RPMI8226 (cell line): ENCODE data around the gene TAS2R41.
A peak's percentile ranks its signal among the peaks of the same experiment; 100 is the strongest.
"Not testable (repeated sequence)": the region's sequence is repeated elsewhere in the genome, so short reads cannot be mapped to it uniquely, and the experiment has no call there.

Experiments
- DNase-seq: peaks from one replicate; pipeline ENCODE4 v3.0.0-alpha.2; 2015

TAS2R41 gene

DNA sequence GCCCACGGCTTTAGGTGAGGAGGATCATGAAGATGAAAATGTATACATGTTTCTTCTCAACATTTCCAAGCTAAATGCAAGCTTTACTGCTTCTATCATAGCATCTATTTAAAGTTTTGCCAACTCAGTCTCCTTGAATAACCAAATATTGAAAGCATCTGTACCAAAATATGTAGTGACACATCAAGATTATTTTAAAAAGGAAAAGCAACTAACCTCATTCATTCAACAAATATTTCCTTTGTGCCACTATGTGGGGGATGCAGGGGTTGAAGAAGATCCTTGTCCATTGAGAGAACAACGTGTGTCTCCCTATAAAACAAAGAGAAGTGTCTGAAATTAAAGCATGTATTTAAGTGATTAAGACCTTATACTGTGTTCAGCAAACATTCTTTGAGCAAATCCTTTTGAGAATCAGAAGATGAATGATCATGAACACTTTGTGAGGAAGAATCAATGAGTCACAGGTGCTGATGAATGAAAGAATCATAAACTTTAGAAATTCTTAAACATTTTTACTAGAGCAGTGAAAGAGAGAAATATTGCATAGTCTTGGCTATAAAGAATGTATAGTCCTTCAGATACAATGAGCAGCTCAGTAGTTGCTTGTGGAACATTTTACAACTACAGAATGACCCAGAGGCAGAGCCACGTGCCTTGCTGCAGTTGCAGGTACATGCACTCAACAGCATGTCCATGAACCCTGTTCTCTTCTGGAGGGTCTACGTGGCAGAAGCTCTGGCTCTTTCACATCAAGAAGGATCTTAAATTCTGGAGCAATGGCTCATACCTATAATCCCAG is 20.5 kb upstream of the TAS2R41 start:
- no peak for DNase-seq

DNA sequence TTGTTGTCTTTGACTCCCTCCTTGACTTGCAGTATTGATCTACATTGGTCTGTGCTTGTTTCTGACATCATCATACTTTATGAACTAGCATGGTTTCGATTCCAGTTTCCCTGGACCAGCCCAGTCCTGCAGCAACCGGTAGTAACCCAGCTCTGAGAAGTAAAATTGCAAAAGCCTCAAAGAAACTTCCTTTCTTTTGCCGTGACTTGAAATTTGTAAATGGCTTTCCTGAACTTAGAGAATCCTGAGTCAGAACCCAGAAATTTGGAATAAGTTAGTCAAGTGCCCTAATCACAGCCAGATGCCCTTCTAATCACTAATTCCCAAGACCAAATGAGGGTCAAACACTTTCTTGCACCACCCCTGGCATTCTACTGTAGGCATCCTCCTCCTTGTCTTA is 19.4 kb upstream of the TAS2R41 start:
- DNase-seq, result no peak

DNA sequence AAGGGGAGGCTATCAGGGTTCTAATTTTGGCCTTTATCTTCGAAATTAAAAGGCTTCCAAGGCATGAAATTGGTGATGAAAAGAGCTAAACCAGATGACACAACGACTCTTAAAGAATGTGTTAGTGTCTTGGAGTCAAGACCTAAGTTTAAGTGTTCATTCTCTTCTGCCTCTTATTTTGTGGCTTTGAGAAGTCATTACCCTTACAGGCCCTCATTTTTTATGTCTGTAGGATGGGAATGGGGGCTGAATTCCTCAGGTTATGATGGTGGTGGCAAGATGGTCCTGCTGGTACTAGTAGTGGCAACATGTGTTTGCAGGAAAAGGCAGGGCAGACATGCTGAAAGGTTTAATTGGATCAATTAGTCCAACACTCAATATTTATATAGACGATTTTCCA is 19.0 kb upstream of the TAS2R41 start:
- DNase-seq, result no peak

DNA sequence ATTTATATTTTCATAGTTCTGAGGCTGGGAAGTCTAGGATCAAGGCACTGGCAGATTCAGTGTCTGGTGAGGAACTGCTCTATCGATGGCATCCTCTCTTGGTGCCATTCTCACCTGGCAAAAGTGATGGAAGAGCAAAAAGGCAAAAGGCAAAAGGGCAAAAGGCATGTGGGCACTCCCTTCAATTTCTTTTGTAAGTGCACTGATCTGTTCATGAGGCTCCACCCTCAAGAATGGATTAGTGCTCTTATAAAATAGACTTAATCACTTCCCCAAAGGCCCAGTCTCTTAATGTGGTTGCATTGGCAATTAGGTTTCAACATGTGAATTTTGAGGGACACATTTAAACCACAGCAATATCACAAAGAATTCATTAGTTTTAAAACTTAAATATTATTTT is 18.3 kb upstream of the TAS2R41 start:
- no peak for DNase-seq

DNA sequence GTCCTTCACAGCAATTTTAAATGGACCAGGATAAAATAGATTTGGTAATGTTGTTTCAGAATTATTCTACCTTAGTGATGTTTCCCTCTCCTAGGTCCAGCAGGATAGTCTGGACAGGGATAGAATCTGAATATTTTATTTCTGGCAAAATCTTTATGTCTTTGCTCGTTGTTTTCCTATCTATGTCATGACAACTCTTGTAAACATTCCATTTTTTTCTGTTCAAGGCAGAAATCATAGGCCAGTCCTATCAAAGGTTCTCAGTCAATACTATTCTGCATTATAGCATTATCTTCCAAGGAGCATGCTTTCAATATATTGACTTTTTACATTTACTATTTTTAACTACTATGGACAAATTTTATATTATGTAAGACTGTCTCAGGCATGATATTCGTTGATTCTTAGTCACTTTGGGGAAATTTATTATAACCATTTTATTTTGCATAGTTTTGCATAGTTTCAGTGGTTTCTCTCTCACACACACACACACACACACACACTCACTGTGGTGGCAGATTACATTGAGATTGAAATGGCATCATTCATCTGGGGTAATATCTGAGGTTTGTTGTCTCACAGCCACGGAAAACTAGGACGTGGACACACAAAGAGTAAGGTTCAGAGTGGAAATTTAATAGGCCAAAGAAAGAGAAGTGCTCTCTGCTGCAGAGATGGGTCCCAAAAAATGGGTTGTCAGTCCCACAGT is 17.2 kb upstream of the TAS2R41 start:
- DNase-seq, result no peak

DNA sequence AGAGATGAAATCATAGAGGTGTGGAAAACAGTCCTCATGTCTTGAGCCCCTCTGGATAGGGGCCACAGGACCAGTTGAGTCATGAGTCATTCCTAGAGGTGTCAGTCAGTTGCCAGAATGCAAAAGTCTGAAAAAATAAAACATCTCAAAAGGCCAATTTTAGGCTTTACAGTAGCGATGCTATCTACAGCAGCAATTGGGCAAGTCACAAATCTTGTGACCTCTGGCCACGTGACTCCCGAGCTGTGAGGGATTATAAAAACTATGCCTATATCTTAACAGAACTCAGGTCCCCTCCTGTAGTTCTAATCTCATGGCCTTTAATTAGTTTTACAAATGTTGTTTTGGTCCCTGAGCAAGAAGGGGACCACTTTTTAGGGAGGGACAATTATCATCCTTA is 15.6 kb upstream of the TAS2R41 start:
- DNase-seq, result no peak

DNA sequence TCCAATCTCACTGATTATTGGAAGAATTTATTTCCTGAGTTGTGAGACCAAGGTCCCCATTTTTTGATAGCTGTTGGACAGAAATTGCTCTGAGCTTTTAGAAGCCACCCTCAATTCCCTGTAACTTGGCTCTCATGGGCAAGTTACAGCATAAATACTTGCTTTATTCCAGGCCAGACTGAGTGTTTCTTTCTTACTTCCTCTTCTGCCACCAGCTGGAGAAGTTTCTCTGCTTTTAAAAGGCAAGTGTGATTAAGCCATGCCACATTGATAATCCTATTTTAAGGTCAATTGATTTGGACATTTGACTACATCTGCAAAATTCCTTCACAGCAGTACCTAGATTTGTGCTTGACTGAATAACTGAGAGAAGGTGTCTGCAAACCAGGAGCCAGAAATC is 14.1 kb upstream of the TAS2R41 start:
- no peak for DNase-seq

DNA sequence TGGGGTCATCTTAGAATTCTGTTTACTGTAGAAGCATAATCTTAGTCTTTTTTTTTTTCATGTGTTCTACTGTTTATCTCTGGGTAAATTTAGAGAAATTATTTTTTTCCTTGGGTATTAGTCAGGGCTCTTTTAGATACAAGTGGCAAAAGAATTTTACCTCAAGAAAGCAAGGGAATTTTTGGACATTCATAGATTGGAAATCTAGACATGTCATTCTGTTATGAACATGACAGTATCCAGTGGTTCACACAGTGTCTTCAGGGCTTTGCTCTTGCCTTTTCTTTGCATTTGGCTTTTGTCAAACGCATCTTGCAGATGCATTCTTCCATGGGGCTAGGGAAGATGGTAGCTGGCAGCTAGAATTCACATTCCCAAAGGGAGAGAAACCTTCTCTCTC is 13.7 kb upstream of the TAS2R41 start:
- no peak for DNase-seq

DNA sequence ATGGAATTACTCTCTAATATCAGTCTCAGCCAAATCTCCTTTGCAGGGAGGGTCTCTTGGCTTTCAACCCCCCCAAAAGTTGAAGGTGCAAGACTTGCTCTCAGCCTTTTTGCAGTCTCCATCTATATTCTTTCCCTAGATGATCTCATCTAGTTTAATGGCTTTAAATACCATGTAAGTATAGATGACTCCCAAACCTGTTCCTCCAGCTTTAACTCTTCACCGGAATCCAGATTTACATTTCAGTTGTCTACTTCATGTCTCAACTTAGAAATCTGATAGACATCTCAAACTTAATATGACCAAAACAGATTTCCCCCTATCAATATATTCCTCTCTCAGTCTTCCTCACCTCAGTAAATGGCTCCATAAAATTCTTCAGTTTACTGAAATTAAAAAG is 9.9 kb upstream of the TAS2R41 start:
- DNase-seq, result no peak

DNA sequence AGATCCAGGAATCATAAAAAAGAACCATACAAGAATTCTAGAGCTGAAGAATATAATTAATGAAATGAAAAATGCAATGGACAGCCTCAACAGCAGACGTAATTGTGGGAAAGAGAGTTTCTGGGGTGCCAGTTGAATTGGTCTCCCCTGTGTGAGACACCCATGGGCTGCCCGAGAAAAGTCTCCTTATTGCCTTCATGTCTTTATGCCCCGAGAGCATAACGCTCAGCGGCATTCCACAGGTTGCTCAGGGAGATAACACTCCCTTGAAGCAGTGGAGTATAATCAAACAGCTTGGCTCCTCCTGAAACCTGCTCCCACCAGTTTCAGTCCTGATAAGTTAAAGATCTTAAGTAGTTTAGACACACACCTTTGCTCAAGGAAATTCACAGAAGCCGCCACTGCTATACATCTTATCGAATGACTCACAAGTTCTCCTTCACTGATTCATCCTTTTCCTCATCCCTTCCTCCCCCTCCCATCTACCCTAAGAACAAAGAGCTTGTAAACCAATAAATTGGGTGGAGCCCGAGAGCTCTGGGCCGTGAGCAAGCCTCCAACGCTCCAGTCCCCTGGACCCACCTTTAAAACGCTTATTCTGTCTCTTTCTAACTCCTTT is 5.5 kb upstream of the TAS2R41 start:
- not testable (repeated sequence) for DNase-seq

DNA sequence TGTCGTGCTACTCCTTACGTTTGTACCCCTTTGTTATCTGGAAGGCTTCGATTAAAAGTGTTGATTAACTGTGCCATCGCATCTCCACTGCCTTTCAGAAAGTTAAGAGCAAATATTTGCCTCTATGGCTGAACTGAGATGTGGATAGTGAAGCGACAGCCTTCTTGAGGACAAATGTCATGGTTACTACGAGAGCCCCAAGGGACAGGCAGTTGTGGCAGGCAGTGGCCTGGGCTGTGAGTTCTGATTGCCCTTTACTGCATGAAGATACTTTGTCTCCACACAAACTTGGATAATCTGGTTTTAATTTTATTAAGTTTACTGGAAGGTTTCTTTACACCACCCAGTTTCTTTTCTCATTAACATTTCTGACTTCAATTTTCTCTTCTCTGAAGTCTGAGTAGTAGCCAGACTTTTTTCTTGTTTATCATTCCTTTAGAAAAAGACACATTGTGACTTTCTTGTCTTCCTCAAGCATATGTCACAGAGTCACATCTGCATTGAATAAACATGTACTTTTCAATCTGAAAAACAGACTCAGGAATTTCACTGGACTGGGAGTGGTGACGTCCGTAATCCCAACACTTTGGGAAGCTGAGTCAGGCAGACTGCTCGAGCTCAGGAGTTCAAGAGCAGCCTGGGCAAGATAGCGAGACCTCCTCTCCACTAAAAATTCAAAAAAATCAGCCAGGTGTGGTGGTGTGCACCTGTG is 1.5 kb downstream of the TAS2R41 start:
- no peak for DNase-seq

DNA sequence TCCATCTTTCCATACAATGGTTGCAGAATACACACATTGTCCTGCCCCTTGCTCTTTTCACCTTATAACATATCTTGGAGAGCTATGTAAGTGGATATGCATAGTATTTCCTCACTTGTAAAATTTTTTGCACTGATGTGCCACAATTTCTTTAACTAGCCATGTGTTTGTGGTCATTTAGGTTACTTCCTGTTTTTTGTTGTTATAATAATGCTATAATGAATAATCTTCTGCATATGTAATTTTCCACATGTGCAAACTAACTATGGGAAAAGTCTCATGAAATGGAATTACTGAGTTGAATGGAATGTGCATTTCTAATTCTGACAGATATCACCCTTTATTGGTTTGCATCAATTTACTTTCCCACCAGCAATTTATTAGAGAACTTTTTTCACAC is 2.8 kb downstream of the TAS2R41 start:
- no peak for DNase-seq

DNA sequence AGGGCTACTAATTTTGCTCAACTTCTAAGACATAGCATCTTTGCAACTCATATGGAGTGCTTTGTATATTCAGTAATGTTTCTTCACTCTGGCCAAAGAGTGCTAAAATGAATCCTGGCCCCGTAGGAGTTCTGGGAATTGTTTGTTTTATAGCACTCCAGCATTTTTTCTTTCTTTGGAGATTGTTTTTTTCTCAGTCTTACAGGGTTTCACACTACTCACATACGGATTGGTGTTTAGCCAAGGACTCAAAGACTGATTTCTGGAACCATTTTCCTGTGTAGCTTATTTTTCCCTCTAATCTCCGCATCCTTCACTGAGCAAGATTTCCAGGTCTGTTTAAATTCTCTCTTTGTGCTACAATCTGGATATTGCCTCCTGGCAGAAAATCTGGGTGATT is 6.4 kb downstream of the TAS2R41 start:
- no peak for DNase-seq

DNA sequence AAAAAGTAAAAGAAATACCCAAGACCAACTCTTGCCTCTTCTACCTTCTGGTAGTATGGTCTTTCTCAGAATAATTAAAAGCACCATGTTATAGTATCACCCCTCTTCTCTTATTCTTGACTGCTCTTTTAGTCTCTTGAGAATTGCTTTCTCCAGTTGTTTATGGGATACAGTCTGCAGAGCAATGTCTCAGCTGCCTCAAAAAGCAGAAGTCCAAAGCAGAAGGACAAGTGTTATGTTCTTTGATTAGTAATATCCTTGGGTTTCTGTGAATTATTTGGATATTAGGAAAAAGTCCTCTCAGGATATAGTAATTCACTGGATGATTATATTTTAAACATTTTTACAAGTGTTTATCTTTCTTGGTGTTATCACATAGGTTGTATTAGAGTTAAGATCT is 7.4 kb downstream of the TAS2R41 start:
- no peak for DNase-seq

DNA sequence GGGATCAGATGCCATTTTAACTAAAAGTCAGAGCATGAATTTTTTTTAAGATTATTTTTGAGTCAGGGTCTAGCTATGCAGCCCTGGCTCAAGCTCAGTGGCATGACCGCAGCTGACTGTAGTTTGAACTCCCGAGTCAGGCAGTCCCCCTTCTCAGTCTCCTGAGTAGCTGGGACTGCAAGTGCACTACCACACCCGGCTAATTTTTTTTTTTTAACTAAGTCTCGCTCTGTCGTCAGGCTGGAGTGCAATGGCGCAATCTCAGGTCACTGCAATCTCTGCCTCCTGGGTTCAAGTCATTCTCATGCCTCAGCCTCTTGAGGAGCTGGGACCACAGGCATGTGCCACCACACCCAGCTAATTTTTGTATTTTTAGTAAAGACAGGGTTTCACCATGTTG is 7.8 kb downstream of the TAS2R41 start:
- DNase-seq, result no peak

DNA sequence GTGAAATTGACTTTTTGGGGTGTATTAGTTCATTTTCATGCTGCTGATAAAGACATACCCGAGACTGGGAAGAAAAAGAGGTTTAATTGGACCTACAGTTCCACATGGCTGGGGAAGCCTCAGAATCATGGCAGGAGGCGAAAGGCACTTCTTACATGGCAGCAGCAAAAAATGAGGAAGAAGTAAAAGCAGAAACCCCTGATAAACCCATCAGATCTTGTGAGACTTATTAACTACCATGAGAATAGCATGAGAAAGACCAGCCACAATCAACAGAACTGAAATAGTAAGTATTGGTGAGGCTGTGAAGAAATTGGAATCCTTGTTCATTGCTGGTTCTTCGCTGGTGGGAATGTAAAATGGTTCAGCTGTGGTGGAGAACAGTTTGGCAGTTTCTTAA is 8.6 kb downstream of the TAS2R41 start:
- DNase-seq, result not testable (repeated sequence)

DNA sequence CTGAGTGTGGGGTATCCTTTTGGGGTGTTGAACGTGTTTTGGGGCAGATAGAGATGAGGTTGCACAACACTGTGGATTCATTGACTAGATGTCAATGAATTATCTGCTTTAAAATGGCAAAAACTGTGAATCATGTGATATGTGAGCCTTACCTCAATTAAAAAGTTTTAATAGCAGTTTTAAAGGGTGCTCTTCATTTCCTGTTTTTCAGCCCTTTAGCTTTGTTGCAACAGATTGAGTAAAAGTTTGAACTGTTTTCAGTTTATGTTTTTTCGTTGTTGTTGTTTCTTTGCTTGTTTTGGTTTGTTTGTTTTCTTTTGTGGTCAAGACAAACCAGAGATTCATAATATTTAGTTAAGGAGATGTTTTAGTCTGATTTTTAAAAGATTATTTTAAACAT is 9.4 kb downstream of the TAS2R41 start:
- DNase-seq, result no peak

DNA sequence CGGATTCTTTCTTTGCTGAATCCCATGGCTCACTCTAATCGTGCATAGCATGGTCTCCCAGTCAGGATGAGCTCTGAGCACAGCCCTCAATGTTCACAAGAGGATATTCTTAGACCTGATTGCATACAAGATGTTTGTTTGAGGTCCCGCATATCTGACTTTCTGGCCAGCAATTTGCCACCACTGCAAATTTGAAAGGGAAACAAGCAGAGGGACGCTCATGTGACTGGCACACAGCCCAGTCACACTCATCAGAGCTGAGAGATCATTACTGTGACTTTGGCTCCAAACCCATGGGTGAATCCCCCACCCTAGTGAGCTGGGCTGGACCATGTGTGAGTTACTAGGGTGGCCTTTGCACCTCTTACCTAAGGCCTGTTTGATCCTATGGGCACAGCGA is 9.9 kb downstream of the TAS2R41 start:
- DNase-seq, result peak; percentile 94

DNA sequence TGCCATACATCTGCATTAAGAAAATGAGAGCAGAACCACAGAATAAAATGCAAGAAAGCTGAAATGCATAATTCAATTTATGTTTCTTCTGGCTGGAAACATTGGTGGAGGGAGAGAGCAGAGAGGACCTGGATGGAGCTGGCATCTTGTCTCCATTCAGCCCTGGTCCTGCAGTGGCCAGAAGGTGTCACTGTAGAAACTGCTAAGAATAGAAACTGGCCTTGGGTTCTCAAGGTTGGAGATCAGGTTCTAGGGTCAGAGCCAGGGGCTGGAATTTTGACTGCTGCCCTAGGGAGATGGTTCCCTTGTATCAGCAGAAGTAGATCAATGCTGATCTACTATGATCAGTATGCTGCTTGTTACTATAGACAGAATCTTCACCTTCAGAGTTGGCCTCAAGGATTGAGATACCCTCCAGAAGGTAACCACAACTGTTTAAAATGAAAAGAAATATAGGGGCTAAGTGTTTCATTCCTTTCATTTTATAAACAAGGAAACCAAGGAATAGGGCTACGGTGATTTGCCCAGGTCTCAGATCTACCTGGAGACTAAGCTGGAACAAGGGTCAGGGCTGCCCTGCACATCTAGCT is 13.1 kb downstream of the TAS2R41 start:
- DNase-seq, result peak; percentile 39

DNA sequence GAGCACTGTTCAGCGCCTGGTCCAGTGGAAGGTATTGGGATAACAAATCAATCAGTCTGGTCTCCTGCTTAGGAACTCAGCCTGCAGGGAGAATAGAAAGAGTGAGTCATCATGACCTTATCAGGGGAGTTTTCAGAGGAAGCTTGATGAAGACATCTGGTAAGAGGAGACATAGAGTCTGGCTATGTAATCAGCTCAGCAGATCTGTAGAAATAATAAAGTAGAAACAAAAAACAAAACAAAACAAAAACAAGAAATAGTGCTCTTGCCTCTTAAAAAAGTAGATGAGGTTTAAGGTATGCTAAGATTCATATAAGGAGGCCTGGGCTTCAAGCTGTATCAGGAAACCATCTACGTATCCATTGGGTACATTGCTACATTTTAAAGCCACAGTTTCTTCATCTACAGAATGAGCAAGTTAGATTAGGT is 14.4 kb downstream of the TAS2R41 start:
- DNase-seq, result no peak

DNA sequence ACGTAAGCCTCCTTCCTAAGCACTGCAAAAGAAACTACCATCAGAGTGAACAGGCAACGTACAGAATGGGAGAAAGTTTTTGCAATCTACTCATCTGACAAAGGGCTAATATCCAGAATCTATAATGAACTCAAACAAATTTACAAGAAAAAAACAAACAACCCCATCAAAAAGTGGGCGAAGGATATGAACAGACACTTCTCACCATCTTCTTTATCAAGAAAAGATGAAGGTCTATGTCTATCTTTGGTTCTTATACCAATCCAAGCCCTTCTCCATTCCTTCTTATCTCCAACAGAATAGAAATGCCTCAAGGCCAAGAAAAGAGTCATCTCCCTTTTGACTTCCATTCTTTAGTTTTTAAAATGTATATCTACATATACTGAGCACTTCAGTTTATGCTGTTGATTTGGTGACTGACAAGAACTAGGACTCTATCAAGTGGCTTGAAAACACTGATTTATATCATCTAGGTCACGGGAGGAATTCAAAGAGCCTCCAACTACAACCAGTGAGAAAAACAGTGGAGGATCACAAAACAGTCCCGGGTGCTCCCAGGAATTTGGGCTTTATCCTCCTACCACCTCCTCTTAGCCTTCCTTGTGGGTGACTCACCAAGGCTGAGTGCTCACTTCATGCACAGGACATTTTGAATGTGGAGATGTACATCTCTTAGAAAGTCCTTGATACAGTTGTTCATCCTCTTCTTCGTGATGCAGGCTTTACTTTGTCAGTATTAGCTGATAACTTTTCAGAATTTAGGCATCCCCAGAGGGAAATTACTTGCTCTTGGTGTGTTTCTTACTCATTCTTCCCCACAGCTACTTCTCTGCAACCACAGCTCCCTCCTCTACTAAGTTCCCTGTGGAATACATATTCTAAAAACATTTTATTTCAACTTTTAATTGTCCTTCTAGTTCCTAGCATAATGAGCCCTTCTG is 15.4 kb downstream of the TAS2R41 start:
- DNase-seq, result no peak

DNA sequence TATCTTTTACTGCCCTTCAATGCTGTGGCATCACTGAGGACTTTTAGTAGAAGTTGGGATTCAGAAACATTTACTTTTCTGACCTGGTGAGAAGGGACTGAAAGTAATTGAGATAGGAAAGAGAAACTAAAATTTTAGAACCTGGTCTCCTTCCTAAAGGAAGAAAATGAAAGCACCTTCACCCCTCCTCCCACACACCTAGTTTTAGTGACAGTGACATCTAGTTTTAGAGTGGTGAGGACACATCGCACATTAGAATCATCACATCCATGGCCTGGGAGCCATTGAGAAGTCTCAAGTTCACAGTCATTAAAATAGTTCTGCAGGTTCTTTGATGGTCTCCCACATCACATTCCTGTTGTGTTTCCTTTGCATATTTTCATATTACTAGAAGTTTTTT is 16.1 kb downstream of the TAS2R41 start:
- DNase-seq, result peak; percentile 24
